Esophagus squamous epithelium (tissue), 5 donors: ENCODE measurements around the gene ZNF268. TPM values are rescaled to one million over a fixed set of nuclear protein-coding genes. Genes with fewer than 3 reads are reported as not detected.
A peak's percentile ranks its signal among the peaks of the same experiment; 100 is the strongest.

Source experiments
- DNase-seq: peaks from one replicate; lab custom pipeline; 2025; lab: John Stamatoyannopoulos, UW
- H3K27ac ChIP-seq, 4 donors: fragments of 200-600 bp; sonication (generic); one replicate each; pipeline ENCODE4 v1.5.1; 2016 to 2019; ENCODE audit warnings: mild to moderate bottlenecking in 1 of 4
- H3K27me3 ChIP-seq, 4 donors: fragments of 200-600 bp; sonication (generic); 1 replicate in 3 of 4; 2 replicates in 1 of 4; pipeline versions ENCODE4 v1.5.1 to v1.6.0; 2017 to 2021; ENCODE audit warnings: antibody characterized with exemption in 1 of 4
- H3K36me3 ChIP-seq, 3 donors: fragments of 200-600 bp; sonication (generic); one replicate each; pipeline ENCODE4 v1.5.1; 2016 to 2019
- H3K4me1 ChIP-seq, 3 donors: fragments of 200-600 bp; sonication (generic); one replicate each; pipeline ENCODE4 v1.5.1; 2017 to 2019
- H3K4me3 ChIP-seq, 4 donors: fragments of 200-600 bp; sonication (generic); 1 replicate in 3 of 4; 2 replicates in 1 of 4; pipeline ENCODE4 v1.5.1; 2016 to 2019; ENCODE audit warnings: mild to moderate bottlenecking in 2 of 4, moderate library complexity in 1 of 4
- H3K9me3 ChIP-seq, 3 donors: fragments of 200-600 bp; sonication (generic); one replicate each; pipeline ENCODE4 v1.5.1; 2016 to 2019
- POLR2A ChIP-seq, 4 donors: fragments of 450-650 bp; IDR thresholded peaks; one replicate each; pipeline ENCODE4 v1.6.1; 2017; ENCODE audit warnings: antibody characterized with exemption in 4 of 4, mild to moderate bottlenecking in 4 of 4, moderate library complexity in 3 of 4
- WGBS, 2 donors: methylation state at CpG; one replicate each; pipeline ENCODE4 v1.1.5; 2018; 5-methylcytosine and 5-hydroxymethylcytosine counted together
- intact Hi-C: fragments of 100-400 bp; cut with DNase I; formaldehyde crosslinking; loops from one replicate; pipeline ENCODE4 v1.15.0; 2022
- total RNA-seq, 4 donors: library from RNA; depleted of rRNA; stranded (reverse); fragments of >200 nt; gene quantifications; one replicate each; pipeline ENCODE4 v1.1.0, GENCODE V29; 2016
- TF ChIP-seq, protein P1 (sequence below), 6 experiments: fragments of 450-650 bp in 4 of 6; fragments of 200-600 bp in 2 of 6; sonication (generic) in 2 of 6; IDR thresholded peaks; one replicate each; pipeline ENCODE4 v1.5.1; 2016 to 2019; ENCODE audit warnings: antibody characterized with exemption in 6 of 6, mild to moderate bottlenecking in 4 of 6, moderate library complexity in 4 of 6
- donor health status: DM: yes; HTN: yes; CAD: no.

ZNF268 gene
- total RNA-seq, 4 donors from 2014 or later: 9.8 to 21.0 (median 15.7) TPM

GRCh38 chr12:133201888-133202287, 20.6 kb downstream of the ZNF268 start:
- Histone ChIP-seq H3K27ac (no peak overlapping the region), H3K4me3 (peak overlapping the region in 1 of 4 donors; percentile 28), H3K36me3 (peaks cover 11 to 54% (median 28%) of the 10 kb centered on the region in 3 donors), H3K9me3 (peaks cover 30 to 76% (median 72%) of the 10 kb centered on the region in 3 donors), H3K4me1 (no peaks in the 10 kb centered on the region), H3K27me3 (no peaks in the 10 kb centered on the region)
- no peak for DNase-seq
- intact Hi-C loops: no loop called here
- no peak for TF ChIP-seq POLR2A (IDR thresholded peaks at IDR 0.05)
- TF ChIP-seq, protein P1, sequence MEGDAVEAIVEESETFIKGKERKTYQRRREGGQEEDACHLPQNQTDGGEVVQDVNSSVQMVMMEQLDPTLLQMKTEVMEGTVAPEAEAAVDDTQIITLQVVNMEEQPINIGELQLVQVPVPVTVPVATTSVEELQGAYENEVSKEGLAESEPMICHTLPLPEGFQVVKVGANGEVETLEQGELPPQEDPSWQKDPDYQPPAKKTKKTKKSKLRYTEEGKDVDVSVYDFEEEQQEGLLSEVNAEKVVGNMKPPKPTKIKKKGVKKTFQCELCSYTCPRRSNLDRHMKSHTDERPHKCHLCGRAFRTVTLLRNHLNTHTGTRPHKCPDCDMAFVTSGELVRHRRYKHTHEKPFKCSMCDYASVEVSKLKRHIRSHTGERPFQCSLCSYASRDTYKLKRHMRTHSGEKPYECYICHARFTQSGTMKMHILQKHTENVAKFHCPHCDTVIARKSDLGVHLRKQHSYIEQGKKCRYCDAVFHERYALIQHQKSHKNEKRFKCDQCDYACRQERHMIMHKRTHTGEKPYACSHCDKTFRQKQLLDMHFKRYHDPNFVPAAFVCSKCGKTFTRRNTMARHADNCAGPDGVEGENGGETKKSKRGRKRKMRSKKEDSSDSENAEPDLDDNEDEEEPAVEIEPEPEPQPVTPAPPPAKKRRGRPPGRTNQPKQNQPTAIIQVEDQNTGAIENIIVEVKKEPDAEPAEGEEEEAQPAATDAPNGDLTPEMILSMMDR (IDR thresholded peaks at IDR 0.05): no peak
- WGBS, 2 donors: 29 to 100% methylated on average over 2 of the region's 2 CpGs

- H3K27me3 ChIP-seq: no peaks in the 10 kb centered on the region
- H3K27ac ChIP-seq: no peak overlapping the region
- H3K36me3 ChIP-seq: peaks cover 11 to 52% (median 28%) of the 10 kb centered on the region in 3 donors
- peak overlapping the region in 1 of 4 donors; percentile 28 for H3K4me3 ChIP-seq
- intact Hi-C loops: no loop called here
- no peak for DNase-seq
- no peak for TF ChIP-seq POLR2A (IDR thresholded peaks at IDR 0.05)
- TF ChIP-seq, protein P1 (IDR thresholded peaks at IDR 0.05): no peak
- H3K4me1 ChIP-seq: no peaks in the 10 kb centered on the region
- peaks cover 30 to 83% (median 80%) of the 10 kb centered on the region in 3 donors for H3K9me3 ChIP-seq
- WGBS, 2 donors: 94 to 100% methylated on average over 2 of the region's 2 CpGs
Measured at GRCh38 chr12:133202493-133203343, 21.4 kb downstream of the ZNF268 start.

DNA sequence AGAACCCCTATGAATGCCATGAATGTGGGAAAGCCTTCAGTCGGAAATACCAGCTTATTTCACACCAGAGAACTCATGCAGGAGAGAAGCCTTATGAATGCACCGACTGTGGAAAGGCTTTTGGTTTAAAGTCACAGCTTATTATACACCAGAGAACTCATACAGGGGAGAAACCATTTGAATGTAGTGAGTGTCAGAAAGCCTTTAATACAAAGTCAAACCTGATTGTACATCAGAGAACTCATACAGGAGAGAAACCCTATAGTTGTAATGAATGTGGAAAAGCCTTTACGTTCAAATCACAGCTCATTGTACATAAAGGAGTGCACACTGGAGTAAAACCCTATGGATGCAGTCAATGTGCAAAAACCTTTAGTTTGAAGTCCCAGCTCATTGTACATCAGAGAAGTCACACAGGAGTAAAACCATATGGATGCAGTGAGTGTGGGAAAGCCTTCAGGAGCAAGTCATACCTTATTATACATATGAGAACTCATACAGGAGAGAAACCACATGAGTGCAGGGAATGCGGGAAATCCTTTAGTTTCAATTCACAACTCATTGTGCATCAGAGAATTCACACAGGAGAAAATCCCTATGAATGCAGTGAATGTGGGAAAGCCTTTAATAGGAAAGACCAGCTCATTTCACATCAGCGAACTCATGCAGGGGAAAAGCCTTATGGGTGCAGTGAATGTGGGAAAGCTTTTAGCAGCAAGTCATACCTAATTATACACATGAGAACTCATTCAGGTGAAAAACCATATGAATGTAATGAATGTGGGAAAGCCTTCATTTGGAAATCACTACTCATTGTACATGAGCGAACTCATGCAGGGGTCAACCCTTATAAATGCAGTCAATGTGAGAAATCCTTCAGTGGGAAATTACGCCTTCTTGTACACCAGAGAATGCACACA, 22.3 kb downstream of the ZNF268 start:
- H3K27ac ChIP-seq: no peak overlapping the region
- peaks cover 11 to 49% (median 28%) of the 10 kb centered on the region in 3 donors for H3K36me3 ChIP-seq
- no peaks in the 10 kb centered on the region for H3K4me1 ChIP-seq
- TF ChIP-seq, protein P1 (IDR thresholded peaks at IDR 0.05): no peak
- TF ChIP-seq POLR2A (IDR thresholded peaks at IDR 0.05): no peak
- peaks cover 32 to 92% (median 89%) of the 10 kb centered on the region in 3 donors for H3K9me3 ChIP-seq
- DNase-seq: no peak
- no peaks in the 10 kb centered on the region for H3K27me3 ChIP-seq
- 91 to 92% methylated on average over 7 of the region's 7 CpGs for WGBS, 2 donors
- intact Hi-C loops: no loop called here
- peak overlapping the region in 1 of 4 donors; percentile 28 for H3K4me3 ChIP-seq

DNA sequence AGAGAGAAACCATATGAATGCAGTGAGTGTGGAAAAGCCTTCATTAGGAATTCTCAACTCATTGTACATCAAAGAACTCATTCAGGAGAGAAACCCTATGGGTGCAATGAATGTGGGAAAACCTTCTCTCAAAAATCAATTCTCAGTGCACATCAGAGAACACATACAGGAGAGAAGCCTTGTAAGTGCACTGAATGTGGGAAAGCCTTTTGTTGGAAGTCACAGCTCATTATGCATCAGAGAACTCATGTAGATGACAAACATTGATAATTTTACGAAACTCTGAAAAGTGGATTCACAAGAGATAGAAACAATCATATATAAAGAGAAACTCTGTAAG, 22.9 kb downstream of the ZNF268 start:
- TF ChIP-seq, protein P1 (IDR thresholded peaks at IDR 0.05): no peak
- no peak for TF ChIP-seq POLR2A (IDR thresholded peaks at IDR 0.05)
- peaks cover 11 to 49% (median 28%) of the 10 kb centered on the region in 3 donors for H3K36me3 ChIP-seq
- WGBS, 2 donors: 89 to 100% methylated on average over 1 of the region's 1 CpG

More for the DNA sequence above, 22.9 kb downstream of the ZNF268 start:
- no peak overlapping the region for H3K27ac ChIP-seq
- intact Hi-C loops: no loop called here
- H3K4me3 ChIP-seq: no peak overlapping the region
- no peaks in the 10 kb centered on the region for H3K27me3 ChIP-seq
- peaks cover 37 to 98% (median 95%) of the 10 kb centered on the region in 3 donors for H3K9me3 ChIP-seq
- no peak for DNase-seq
- H3K4me1 ChIP-seq: no peaks in the 10 kb centered on the region
